H9 (cell line): Measurements from ENCODE around the gene DTX3L. TPM values are rescaled to one million over a fixed set of nuclear protein-coding genes. Genes with fewer than 3 reads are reported as not detected.
A peak's percentile ranks its signal among the peaks of the same experiment; 100 is the strongest.

Source experiments
- DNase-seq: peaks from one replicate; pipeline ENCODE4 v3.0.0-alpha.2; 2017
- H2AFZ ChIP-seq: one replicate; pipeline ENCODE4 v1.6.1; 2013; ENCODE audit warnings: mild to moderate bottlenecking, low read length, control low read depth, moderate library complexity
- H2AK5ac ChIP-seq: 2 replicates; pipeline ENCODE4 v1.6.1; 2013; ENCODE audit warnings: low read length, control low read depth, mixed read lengths; ENCODE audit not compliant: insufficient read length
- H2BK120ac ChIP-seq: one replicate; pipeline ENCODE4 v1.6.1; 2013; ENCODE audit warnings: low read depth, mild to moderate bottlenecking, low read length, control low read depth, inconsistent platforms; ENCODE audit not compliant: poor library complexity, severe bottlenecking
- H2BK12ac ChIP-seq: 2 replicates; pipeline ENCODE4 v1.6.1; 2013; ENCODE audit warnings: low read length, control low read depth, mixed read lengths, low read depth; ENCODE audit not compliant: insufficient read length
- H2BK15ac ChIP-seq: 2 replicates; pipeline ENCODE4 v1.6.1; 2013; ENCODE audit warnings: low read depth, low read length, control low read depth
- H2BK20ac ChIP-seq: one replicate; pipeline ENCODE4 v1.6.1; 2013; ENCODE audit warnings: low read depth, mild to moderate bottlenecking, low read length, control low read depth, inconsistent platforms; ENCODE audit not compliant: poor library complexity, severe bottlenecking
- H2BK5ac ChIP-seq: 2 replicates; pipeline ENCODE4 v1.6.1; 2013; ENCODE audit warnings: low read length, control low read depth, mixed read lengths; ENCODE audit not compliant: insufficient read length
- H3K14ac ChIP-seq: 2 replicates; pipeline ENCODE4 v1.6.1; 2013; ENCODE audit warnings: low read length, control low read depth; ENCODE audit not compliant: insufficient read depth
- H3K18ac ChIP-seq: 2 replicates; pipeline ENCODE4 v1.6.1; 2013; ENCODE audit warnings: low read depth, mild to moderate bottlenecking, mixed read lengths, low read length, control low read depth; ENCODE audit not compliant: insufficient read length
- H3K23ac ChIP-seq: 2 replicates; pipeline ENCODE4 v1.6.1; 2013; ENCODE audit warnings: low read length, control low read depth, mixed read lengths, low read depth; ENCODE audit not compliant: insufficient read length
- H3K23me2 ChIP-seq: 2 replicates; pipeline ENCODE4 v1.6.1; 2013; ENCODE audit warnings: low read depth, mild to moderate bottlenecking, mixed read lengths, low read length, control low read depth; ENCODE audit not compliant: insufficient read length, poor library complexity, severe bottlenecking
- H3K27ac ChIP-seq: 2 replicates; pipeline ENCODE4 v1.5.1; 2013; ENCODE audit warnings: low read length, control low read depth, mixed read lengths, low read depth; ENCODE audit not compliant: insufficient read length
- H3K27me3 ChIP-seq: 2 replicates; pipeline ENCODE4 v1.6.1; 2013; ENCODE audit warnings: low read length, control low read depth, inconsistent platforms; ENCODE audit not compliant: insufficient read depth
- H3K4ac ChIP-seq: 2 replicates; pipeline ENCODE4 v1.6.1; 2013; ENCODE audit warnings: low read depth, mild to moderate bottlenecking, control low read depth, inconsistent platforms, low read length, moderate library complexity
- H3K4me1 ChIP-seq: 2 replicates; pipeline ENCODE4 v1.6.1; 2013; ENCODE audit warnings: low read length, control low read depth, inconsistent platforms; ENCODE audit not compliant: insufficient read depth
- H3K4me2 ChIP-seq: 2 replicates; pipeline ENCODE4 v1.6.1; 2013; ENCODE audit warnings: low read length, control low read depth, mixed read lengths; ENCODE audit not compliant: insufficient read length, insufficient read depth
- H3K56ac ChIP-seq: 2 replicates; pipeline ENCODE4 v1.6.1; 2013; ENCODE audit warnings: low read depth, mild to moderate bottlenecking, mixed read lengths, low read length, control low read depth; ENCODE audit not compliant: insufficient read length
- H3K79me1 ChIP-seq: 2 replicates; pipeline ENCODE4 v1.6.1; 2013; ENCODE audit warnings: low read depth, mild to moderate bottlenecking, moderate library complexity, low read length, control low read depth, inconsistent platforms; ENCODE audit not compliant: insufficient read depth, poor library complexity, severe bottlenecking
- H3K79me2 ChIP-seq: 2 replicates; pipeline ENCODE4 v1.6.1; 2013; ENCODE audit warnings: low read length, control low read depth, inconsistent platforms; ENCODE audit not compliant: insufficient read depth
- H3K9ac ChIP-seq: 2 replicates; pipeline ENCODE4 v1.6.1; 2013; ENCODE audit warnings: low read length, control low read depth, mixed read lengths; ENCODE audit not compliant: insufficient read length; ENCODE audit errors: extremely low read depth
- H3K9me3 ChIP-seq: one replicate; pipeline ENCODE4 v1.6.1; 2013; ENCODE audit warnings: low read depth, low read length, inconsistent platforms; ENCODE audit not compliant: control insufficient read depth
- H3T11ph ChIP-seq: one replicate; pipeline ENCODE4 v1.6.1; 2013; ENCODE audit warnings: mild to moderate bottlenecking, low read length, control low read depth, inconsistent platforms
- H4K20me1 ChIP-seq: one replicate; pipeline ENCODE4 v1.6.1; 2013; ENCODE audit not compliant: control insufficient read depth, insufficient read length, insufficient read depth
- H4K5ac ChIP-seq: 2 replicates; pipeline ENCODE4 v1.6.1; 2013; ENCODE audit warnings: low read depth, mild to moderate bottlenecking, mixed read lengths, low read length, control low read depth; ENCODE audit not compliant: insufficient read length
- H4K8ac ChIP-seq: replicated peaks from 2 replicates; pipeline ENCODE4 v1.6.1; 2013; ENCODE audit warnings: low read length, control low read depth, mixed read lengths, low read depth; ENCODE audit not compliant: insufficient read length
- H4K91ac ChIP-seq: 2 replicates; pipeline ENCODE4 v1.6.1; 2013; ENCODE audit warnings: low read depth, mild to moderate bottlenecking, moderate library complexity, mixed read lengths, low read length, control low read depth; ENCODE audit not compliant: insufficient read length
- H3K27ac Mint-ChIP-seq, 3 experiments: 2 replicates in 2 of 3; 3 replicates in 1 of 3; pipeline ENCODE4 v1.8.0; 2020 to 2021; ENCODE audit warnings: mixed read lengths in 3 of 3, mild to moderate bottlenecking in 1 of 3, moderate library complexity in 1 of 3
- H3K27me3 Mint-ChIP-seq: 2 replicates; pipeline ENCODE4 v1.8.0; 2021; ENCODE audit warnings: low read depth, mild to moderate bottlenecking, moderate library complexity, mixed read lengths
- H3K36me3 Mint-ChIP-seq, 3 experiments: 2 replicates in 2 of 3; 3 replicates in 1 of 3; pipeline ENCODE4 v1.8.0; 2020 to 2021; ENCODE audit warnings: low read depth in 3 of 3, mixed read lengths in 3 of 3; ENCODE audit not compliant: insufficient read depth in 1 of 3
- H3K4me1 Mint-ChIP-seq, 2 experiments: 2 replicates each; pipeline ENCODE4 v1.8.0; 2020; ENCODE audit warnings: mixed read lengths in 2 of 2
- H3K4me3 Mint-ChIP-seq, 2 experiments: 2 replicates in 1 of 2; 3 replicates in 1 of 2; pipeline ENCODE4 v1.8.0; 2020 to 2021; ENCODE audit warnings: mild to moderate bottlenecking in 2 of 2, mixed read lengths in 2 of 2, moderate library complexity in 1 of 2
- H3K9me3 Mint-ChIP-seq, 2 experiments: 2 replicates in 1 of 2; 3 replicates in 1 of 2; pipeline ENCODE4 v1.8.0; 2020; ENCODE audit warnings: mild to moderate bottlenecking in 2 of 2, mixed read lengths in 2 of 2, moderate library complexity in 1 of 2
- WGBS: extraction: QIAGEN DNeasy Blood & Tissue Kit; methylation state at CpG from one replicate; pipeline ENCODE4 v1.1.7; 2013; ENCODE audit warnings: missing lambda C conversion rate, low lambda C conversion rate, mixed read lengths; ENCODE audit not compliant: insufficient read length; ENCODE audit errors: extremely low coverage; 5-methylcytosine and 5-hydroxymethylcytosine counted together
- total RNA-seq: library from RNA; stranded (reverse); gene quantifications from 2 replicates; pipeline ENCODE4 v1.2.1, GENCODE V29; 2021
- TF ChIP-seq, protein P1 (sequence below): fragments of 200-600 bp; sonication (generic); conservative IDR thresholded peaks from 3 replicates; pipeline ENCODE4 v1.8.0; 2021; ENCODE audit warnings: antibody characterized with exemption, mild to moderate bottlenecking

DTX3L gene
- total RNA-seq, 1 experiment from 2014 or later, result 7.5 TPM

DNA sequence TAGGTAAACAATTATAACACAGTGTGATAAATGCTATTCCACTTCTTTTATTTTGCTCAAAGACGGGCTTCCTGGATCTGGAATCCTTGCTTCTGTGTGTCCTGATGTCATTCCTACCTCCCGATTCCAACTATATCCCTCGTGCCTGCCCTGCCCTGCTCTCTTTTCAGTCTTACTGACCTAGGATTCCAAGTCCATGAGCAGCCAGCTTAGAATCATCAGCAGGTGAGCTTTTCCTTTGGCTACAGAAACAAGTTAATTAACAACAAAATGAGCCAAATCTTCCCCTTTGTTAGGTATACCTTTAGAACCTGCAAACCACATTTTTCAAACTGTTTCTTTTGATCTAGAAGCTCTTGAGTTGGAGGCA, 27.5 kb upstream of the DTX3L start:
- no peak overlapping the region for H3K14ac ChIP-seq
- H3K79me2 ChIP-seq, result no peaks in the 10 kb centered on the region
- no peak for DNase-seq
- no peak overlapping the region for H4K8ac ChIP-seq
- peaks cover 28 to 29% of the 10 kb centered on the region in 2 experiments for H3K4me1 Mint-ChIP-seq
- H3K27ac ChIP-seq, result no peak overlapping the region
- no peak overlapping the region for H3K18ac ChIP-seq
- H3K4ac ChIP-seq, result no peak overlapping the region
- H3K4me3 Mint-ChIP-seq, result peak overlapping the region; percentile 13 to 47; a peak in 2 of 5 replicates
- no peaks in the 10 kb centered on the region for H3K79me1 ChIP-seq
- no peak overlapping the region for H2AK5ac ChIP-seq
- no peaks in the 10 kb centered on the region; a peak in 1 of 7 replicates for H3K36me3 Mint-ChIP-seq
- H4K20me1 ChIP-seq, result no peaks in the 10 kb centered on the region
- no peaks in the 10 kb centered on the region for H3K27me3 ChIP-seq
- no peak overlapping the region for H2BK120ac ChIP-seq
- H3K27ac Mint-ChIP-seq, result peak overlapping the region in 2 of 3 experiments; percentile 35 to 75; a peak in 4 of 7 replicates
- TF ChIP-seq, protein P1, sequence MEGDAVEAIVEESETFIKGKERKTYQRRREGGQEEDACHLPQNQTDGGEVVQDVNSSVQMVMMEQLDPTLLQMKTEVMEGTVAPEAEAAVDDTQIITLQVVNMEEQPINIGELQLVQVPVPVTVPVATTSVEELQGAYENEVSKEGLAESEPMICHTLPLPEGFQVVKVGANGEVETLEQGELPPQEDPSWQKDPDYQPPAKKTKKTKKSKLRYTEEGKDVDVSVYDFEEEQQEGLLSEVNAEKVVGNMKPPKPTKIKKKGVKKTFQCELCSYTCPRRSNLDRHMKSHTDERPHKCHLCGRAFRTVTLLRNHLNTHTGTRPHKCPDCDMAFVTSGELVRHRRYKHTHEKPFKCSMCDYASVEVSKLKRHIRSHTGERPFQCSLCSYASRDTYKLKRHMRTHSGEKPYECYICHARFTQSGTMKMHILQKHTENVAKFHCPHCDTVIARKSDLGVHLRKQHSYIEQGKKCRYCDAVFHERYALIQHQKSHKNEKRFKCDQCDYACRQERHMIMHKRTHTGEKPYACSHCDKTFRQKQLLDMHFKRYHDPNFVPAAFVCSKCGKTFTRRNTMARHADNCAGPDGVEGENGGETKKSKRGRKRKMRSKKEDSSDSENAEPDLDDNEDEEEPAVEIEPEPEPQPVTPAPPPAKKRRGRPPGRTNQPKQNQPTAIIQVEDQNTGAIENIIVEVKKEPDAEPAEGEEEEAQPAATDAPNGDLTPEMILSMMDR, result no peak
- no peaks in the 10 kb centered on the region for H3K23me2 ChIP-seq
- H3T11ph ChIP-seq, result no peak overlapping the region
- WGBS, result no CpG with 5 or more reads among the region's 3 CpGs
- H2BK20ac ChIP-seq, result no peak overlapping the region
- no peaks in the 10 kb centered on the region for H3K27me3 Mint-ChIP-seq
- peaks cover 3% of the 10 kb centered on the region; the same call in 1 of the 2 replicates for H3K4me1 ChIP-seq
- no peak overlapping the region for H2BK15ac ChIP-seq
- H3K4me2 ChIP-seq, result no peak overlapping the region
- H3K56ac ChIP-seq, result no peak overlapping the region
- no peak overlapping the region for H4K5ac ChIP-seq
- H4K91ac ChIP-seq, result no peak overlapping the region
- no peak overlapping the region for H3K23ac ChIP-seq
- no peaks in the 10 kb centered on the region for H3K9me3 ChIP-seq
- no peak overlapping the region for H2BK12ac ChIP-seq
- no peak overlapping the region for H3K9ac ChIP-seq
- H2AFZ ChIP-seq, result no peak overlapping the region
- no peaks in the 10 kb centered on the region for H3K9me3 Mint-ChIP-seq
- no peak overlapping the region for H2BK5ac ChIP-seq
